GM12874 (cell line): ENCODE data around the gene PCNX2.

ENCODE experiments used
- TF ChIP-seq, protein P1 (sequence below): IDR thresholded peaks from 2 replicates; pipeline ENCODE4 v1.5.1; 2011; ENCODE audit warnings: low read depth, mild to moderate bottlenecking, control low read depth, low read length, moderate library complexity; ENCODE audit not compliant: insufficient read depth

Gene PCNX2

DNA sequence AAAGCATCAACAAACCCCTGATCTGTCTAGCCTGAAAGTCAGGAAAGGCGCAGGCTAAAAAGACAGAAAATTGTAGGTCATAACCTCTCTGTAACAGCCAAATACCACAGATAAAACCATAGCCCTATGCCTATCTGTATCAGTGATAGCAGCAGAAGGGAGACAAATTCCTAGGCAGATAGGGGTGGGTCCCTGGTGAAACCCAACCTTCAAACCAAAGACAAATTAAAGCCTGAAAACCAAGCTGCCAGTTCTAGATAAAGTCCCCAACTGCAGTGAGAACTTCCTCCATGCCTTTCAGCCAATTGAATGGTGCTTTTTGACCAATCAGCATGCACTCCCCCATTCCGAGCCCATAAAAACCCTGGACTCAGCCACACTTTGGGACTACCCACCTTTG lies 229.8 kb downstream of the PCNX2 start:
- TF ChIP-seq, protein P1, sequence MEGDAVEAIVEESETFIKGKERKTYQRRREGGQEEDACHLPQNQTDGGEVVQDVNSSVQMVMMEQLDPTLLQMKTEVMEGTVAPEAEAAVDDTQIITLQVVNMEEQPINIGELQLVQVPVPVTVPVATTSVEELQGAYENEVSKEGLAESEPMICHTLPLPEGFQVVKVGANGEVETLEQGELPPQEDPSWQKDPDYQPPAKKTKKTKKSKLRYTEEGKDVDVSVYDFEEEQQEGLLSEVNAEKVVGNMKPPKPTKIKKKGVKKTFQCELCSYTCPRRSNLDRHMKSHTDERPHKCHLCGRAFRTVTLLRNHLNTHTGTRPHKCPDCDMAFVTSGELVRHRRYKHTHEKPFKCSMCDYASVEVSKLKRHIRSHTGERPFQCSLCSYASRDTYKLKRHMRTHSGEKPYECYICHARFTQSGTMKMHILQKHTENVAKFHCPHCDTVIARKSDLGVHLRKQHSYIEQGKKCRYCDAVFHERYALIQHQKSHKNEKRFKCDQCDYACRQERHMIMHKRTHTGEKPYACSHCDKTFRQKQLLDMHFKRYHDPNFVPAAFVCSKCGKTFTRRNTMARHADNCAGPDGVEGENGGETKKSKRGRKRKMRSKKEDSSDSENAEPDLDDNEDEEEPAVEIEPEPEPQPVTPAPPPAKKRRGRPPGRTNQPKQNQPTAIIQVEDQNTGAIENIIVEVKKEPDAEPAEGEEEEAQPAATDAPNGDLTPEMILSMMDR, result no peak

DNA sequence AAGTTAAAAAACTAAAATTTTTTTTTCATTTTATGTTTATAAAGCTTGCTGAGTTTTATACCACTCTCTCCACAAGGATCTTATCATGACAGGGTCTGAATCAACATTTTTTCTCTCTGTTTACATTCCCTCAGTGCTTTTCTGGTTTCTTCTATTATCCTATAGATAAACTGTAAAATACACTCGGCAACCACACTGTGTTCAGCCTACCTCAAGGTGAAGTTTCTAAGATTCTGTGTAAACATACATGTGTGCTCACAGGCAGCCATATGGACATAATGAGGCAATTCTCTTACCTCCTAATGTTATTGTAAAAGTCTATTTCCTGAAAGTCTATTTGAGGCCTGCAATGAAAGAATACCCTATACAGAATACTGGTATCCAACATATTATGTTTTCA lies 230.5 kb downstream of the PCNX2 start:
- TF ChIP-seq, protein P1, result no peak

- TF ChIP-seq, protein P1, result no peak
Observed at GRCh38 chr1:233063462-233063861, 232.1 kb downstream of the PCNX2 start.

GRCh38 chr1:233061265-233061664 lies 234.3 kb downstream of the PCNX2 start:
- TF ChIP-seq, protein P1, result no peak

GRCh38 chr1:233060461-233060994 lies 235.0 kb downstream of the PCNX2 start:
- TF ChIP-seq, protein P1, result no peak

- TF ChIP-seq, protein P1, result no peak
Observed at GRCh38 chr1:233057836-233058235, 237.7 kb downstream of the PCNX2 start.

GRCh38 chr1:233055879-233056641 lies 239.5 kb downstream of the PCNX2 start:
- TF ChIP-seq, protein P1, result no peak
